ENCODE data around the gene FAF1. TPM values are rescaled to one million over a fixed set of nuclear protein-coding genes. Genes with fewer than 3 reads are reported as not detected.

FAF1 gene
- total and polyA plus RNA-seq, 9 of the 15 experiments (the other 6 are each of a cell fraction or from before 2014, with no cell fraction given): 48.7 to 225 (median 118) TPM

- Histone ChIP-seq H3K4me1 (replicated peaks in 1 of 2; ENCODE audit: control insufficient read depth in 2 of 2, insufficient read depth in 2 of 2, low read length in 2 of 2) (no peaks in the 10 kb centered on the region), H3K4me2 (ENCODE audit: insufficient read depth, low read length) (no peak overlapping the region), H3K79me2 (ENCODE audit: control insufficient read depth, insufficient read depth, low read length) (no peaks in the 10 kb centered on the region), H3K9me3 (replicated peaks; ENCODE audit: control insufficient read depth, insufficient read depth, low read depth, low read length) (no peaks in the 10 kb centered on the region), H3K9me1 (ENCODE audit: control insufficient read depth, insufficient read depth, low read length) (no peaks in the 10 kb centered on the region), H3K27me3 (ENCODE audit: control insufficient read depth in 2 of 2, insufficient read depth in 2 of 2, low read length in 2 of 2) (no peaks in the 10 kb centered on the region), H3K4me3 (no peak overlapping the region), H3K27ac (ENCODE audit: extremely low read depth, low read depth, low read length) (no peak overlapping the region), H3K36me3 (ENCODE audit: control insufficient read depth, insufficient read depth, low read length) (peaks cover 8% of the 10 kb centered on the region; the same call in 1 of the 3 replicates), H4K20me1 (replicated peaks; ENCODE audit: control insufficient read depth, insufficient read depth, low read length) (no peaks in the 10 kb centered on the region), H3K9ac (ENCODE audit: insufficient read depth in 1 of 2, low read depth in 2 of 2, low read length in 2 of 2) (no peak overlapping the region), H2AFZ (ENCODE audit: low read depth, low read length) (no peak overlapping the region)
- ATAC-seq: no peak
- ChIA-PET CTCF (ENCODE audit: low intra/inter-chr PET ratio) (no interaction called here), POLR2A (interaction anchor here (0.6 to 1.2 kb wide), 3 partner anchors 16 to 83 kb away, joined by 3 to 6 read pairs (median 3); no protein-coding TSS in a partner anchor)
- FAIRE-seq: no peak
- intact Hi-C loops (cut with micrococcal nuclease): no loop called here
- BruUV-seq (replicated peaks): TSS peak; percentile 6
- TF ChIP-seq ZNF668 (CRISPR knock-in tag; IDR thresholded peaks at IDR 0.05) (no peak), MAFF (IDR thresholded peaks at IDR 0.05; ENCODE audit: low read length) (peak; percentile 54; the same call in 1 of the 2 replicates), MAFG (tag; conservative IDR thresholded peaks at IDR 0.05) (peak; percentile 61), MAFK (IDR thresholded peaks at IDR 0.05; ENCODE audit: low read length) (peak; percentile 18; the same call in 1 of the 2 replicates), POLR2AphosphoS5 (IDR thresholded peaks at IDR 0.05; ENCODE audit: control insufficient read depth, insufficient read depth, low read depth, low read length) (no peak), ZNF316 (IDR thresholded peaks at IDR 0.05) (peak; percentile 86), SFPQ (IDR thresholded peaks at IDR 0.05; ENCODE audit: low read depth, low read length) (no peak), C11orf30 (IDR thresholded peaks at IDR 0.05; ENCODE audit: low read depth) (peak; percentile 67)
- DNase-seq (ENCODE audit: extremely low read depth in 1 of 4, low spot score in 3 of 4): no peak
- WGBS (ENCODE audit: insufficient coverage, low coverage, missing lambda C conversion rate): 88% methylated on average over 2 of the region's 2 CpGs
- in situ Hi-C loops (cut with MboI): no loop called here
These were observed 337.8 kb downstream of the FAF1 start for GRCh38 chr1:50622259-50622658.

Measured in K562 (cell line).